Stimulated activated CD8-positive, alpha-beta memory T cell treated with anti-CD3 and anti-CD28 coated beads, Interleukin-12 subunit alpha, Interleukin-12 subunit beta, amount 100 ng/mL, for 1 hour (primary cell): Measurements from ENCODE around the gene ALG1.
"Not testable (repeated sequence)": the region's sequence is repeated elsewhere in the genome, so short reads cannot be mapped to it uniquely, and the experiment has no call there.

Source experiments
- DNase-seq: peaks from one replicate; pipeline ENCODE4 v3.0.0-alpha.2; 2020; ENCODE audit warnings: low read depth

ALG1 gene

GRCh38 chr16:5071681-5072333, at the start of gene ALG1:
ALG1 (plus strand) TSS chr16:5071843; CDS start chr16:5071850, 7 bp downstream.
- peak; percentile 87 for DNase-seq

GRCh38 chr16:5022521-5022920, 49.1 kb upstream of the ALG1 start:
- no peak for DNase-seq

GRCh38 chr16:5024632-5025031, 47.0 kb upstream of the ALG1 start:
- no peak for DNase-seq

GRCh38 chr16:5025171-5025632, 46.4 kb upstream of the ALG1 start:
- no peak for DNase-seq

GRCh38 chr16:5026664-5027063, 45.0 kb upstream of the ALG1 start:
- no peak for DNase-seq

GRCh38 chr16:5027086-5027485, 44.6 kb upstream of the ALG1 start:
- no peak for DNase-seq

- DNase-seq: no peak
Observed at GRCh38 chr16:5027575-5028235, 43.9 kb upstream of the ALG1 start.

- no peak for DNase-seq
Observed at GRCh38 chr16:5028950-5029475, 42.6 kb upstream of the ALG1 start.

GRCh38 chr16:5030251-5030870, 41.3 kb upstream of the ALG1 start:
- DNase-seq: no peak

- DNase-seq: no peak
Observed at GRCh38 chr16:5031601-5032000, 40.0 kb upstream of the ALG1 start.

- DNase-seq: no peak
Observed at GRCh38 chr16:5032748-5033167, 38.9 kb upstream of the ALG1 start.

GRCh38 chr16:5033256-5034166, 38.1 kb upstream of the ALG1 start, which contains the start of gene NAGPA:
NAGPA (minus strand) TSS chr16:5033935; CDS start chr16:5033914, 21 bp downstream.
- DNase-seq: peak; percentile 74

- no peak for DNase-seq
Observed at GRCh38 chr16:5034167-5034523, 37.5 kb upstream of the ALG1 start.

- DNase-seq: no peak
Observed at GRCh38 chr16:5035909-5036227, 35.8 kb upstream of the ALG1 start.

GRCh38 chr16:5036228-5037156, 35.2 kb upstream of the ALG1 start:
- no peak for DNase-seq

- no peak for DNase-seq
Observed at GRCh38 chr16:5040451-5040850, 31.2 kb upstream of the ALG1 start.

GRCh38 chr16:5041600-5042133, 30.0 kb upstream of the ALG1 start:
- no peak for DNase-seq

GRCh38 chr16:5042574-5043171, 29.0 kb upstream of the ALG1 start:
- no peak for DNase-seq

GRCh38 chr16:5044011-5044540, 27.6 kb upstream of the ALG1 start:
- DNase-seq: no peak

GRCh38 chr16:5044581-5044980, 27.1 kb upstream of the ALG1 start:
- not testable (repeated sequence) for DNase-seq
